Endothelial cell of umbilical vein (primary cell): Measurements from ENCODE around the gene TM7SF2.

Source experiments
- CTCF ChIP-seq, 2 donors: IDR thresholded peaks; 1 replicate in 1 of 2; 2 replicates in 1 of 2; pipeline ENCODE4 v1.5.1; 2011; ENCODE audit warnings: low read length in 2 of 2, mild to moderate bottlenecking in 2 of 2, moderate library complexity in 2 of 2, control low read depth in 1 of 2, inconsistent platforms in 1 of 2, low read depth in 1 of 2; ENCODE audit not compliant: insufficient read depth in 1 of 2; ENCODE audit errors: extremely low read depth in 1 of 2
- FOS ChIP-seq: IDR thresholded peaks from 2 replicates; pipeline ENCODE4 v1.6.1; 2011; ENCODE audit warnings: mild to moderate bottlenecking, low read length, moderate library complexity, borderline replicate concordance; ENCODE audit not compliant: insufficient read depth
- POLR2A ChIP-seq: IDR thresholded peaks from 2 replicates; pipeline ENCODE4 v1.6.1; 2012; ENCODE audit warnings: low read depth, mild to moderate bottlenecking, control low read depth, low read length
- POLR2AphosphoS5 ChIP-seq: IDR thresholded peaks from 2 replicates; pipeline ENCODE4 v1.6.1; 2012; ENCODE audit warnings: low read depth, mild to moderate bottlenecking, control low read depth, low read length, moderate library complexity; ENCODE audit not compliant: insufficient read depth

DNA sequence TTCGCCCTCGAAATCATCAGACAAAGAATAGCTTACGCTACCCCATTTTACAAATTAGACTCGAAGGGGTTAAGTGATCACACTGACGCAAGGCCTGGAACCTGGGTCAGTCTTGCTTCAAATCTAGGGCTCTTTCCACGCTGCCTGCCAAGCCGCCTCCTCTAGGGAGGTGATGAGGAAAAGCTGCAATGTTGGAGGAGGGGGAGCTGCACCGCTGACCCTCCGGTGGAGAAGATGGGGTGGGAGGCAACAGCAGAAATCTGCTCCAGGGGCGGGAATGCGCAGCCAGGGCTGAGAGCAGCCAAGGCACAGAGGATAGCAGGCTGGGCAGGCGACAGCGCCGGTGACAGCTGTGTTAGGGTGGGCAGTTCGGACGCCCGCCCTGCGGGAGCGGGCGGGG, 22.1 kb downstream of the TM7SF2 start:
- TF ChIP-seq POLR2AphosphoS5 = no peak
- no peak for TF ChIP-seq POLR2A
- no peak for TF ChIP-seq CTCF (IDR thresholded peaks at IDR 0.05; ENCODE audit: extremely low read depth in 1 of 2, insufficient read depth in 1 of 2, low read depth in 1 of 2, low read length in 2 of 2)
- TF ChIP-seq FOS = no peak
